Measurements from ENCODE around the gene ZYG11A. TPM values are rescaled to one million over a fixed set of nuclear protein-coding genes. Genes with fewer than 3 reads are reported as not detected.
"Not testable (repeated sequence)": the region's sequence is repeated elsewhere in the genome, so short reads cannot be mapped to it uniquely, and the experiment has no call there.

Gene ZYG11A
- under 0.01 TPM in 2 replicates for total RNA-seq

DNA sequence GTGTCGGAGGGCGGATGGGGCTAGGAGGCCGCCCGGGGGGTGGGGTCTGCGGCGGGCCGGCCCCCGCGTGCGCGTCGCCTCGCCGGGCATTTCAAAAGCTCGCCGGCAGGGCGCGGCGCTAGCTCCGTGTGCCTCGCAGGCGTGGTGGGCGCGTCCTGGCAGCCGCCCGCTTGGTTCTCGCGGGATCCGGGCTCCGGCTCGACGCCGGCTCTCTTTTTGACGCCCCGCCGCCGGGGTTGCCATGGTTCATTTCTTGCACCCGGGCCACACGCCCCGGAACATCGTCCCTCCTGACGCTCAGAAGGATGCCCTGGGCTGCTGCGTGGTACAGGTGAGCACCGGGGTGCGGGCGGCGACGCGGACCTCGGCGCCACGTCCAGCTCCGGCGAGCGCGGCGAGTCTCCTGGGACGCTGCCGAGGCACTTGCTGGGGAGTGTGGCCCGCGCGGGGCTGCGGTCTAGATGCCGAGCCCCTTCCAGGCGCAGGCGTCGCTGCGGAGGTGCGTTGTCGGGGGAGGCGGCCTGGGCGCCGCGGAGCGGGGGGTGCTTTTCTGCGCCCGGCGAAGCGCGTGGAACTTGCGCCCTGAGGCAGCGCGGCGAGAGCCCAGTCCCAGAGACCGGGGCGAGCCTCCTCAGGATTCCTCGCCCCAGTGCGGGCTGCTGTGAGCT, at the start of gene ZYG11A:
ZYG11A (plus strand) TSS at position 118 of the 668 bp plus-strand sequence; CDS start at position 242, 124 bp downstream.
- peak; percentile 63 to 77 for DNase-seq (ENCODE audit: low read depth in 2 of 2)

DNA sequence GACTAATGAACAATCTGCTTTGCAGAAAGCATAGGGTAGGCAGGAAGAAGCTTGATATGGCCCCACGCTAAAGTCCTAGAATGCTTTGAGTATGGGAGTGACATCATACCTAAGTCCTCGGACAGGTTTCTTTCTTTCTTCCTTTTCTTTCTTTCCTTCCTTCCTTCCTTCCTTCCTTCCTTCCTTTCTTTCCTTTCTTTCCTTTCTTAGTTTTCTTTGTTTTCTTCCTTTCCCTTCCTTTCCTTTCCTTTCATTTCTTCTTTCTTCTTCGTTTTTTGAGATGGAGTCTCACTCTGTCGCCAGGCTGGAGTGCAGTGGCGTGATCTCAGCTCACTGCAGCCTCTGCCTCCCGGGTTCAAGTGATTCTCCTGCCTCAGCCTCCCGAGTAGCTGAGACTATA, 48.8 kb upstream of the ZYG11A start:
- DNase-seq (ENCODE audit: low read depth in 2 of 2) = not testable (repeated sequence)

DNA sequence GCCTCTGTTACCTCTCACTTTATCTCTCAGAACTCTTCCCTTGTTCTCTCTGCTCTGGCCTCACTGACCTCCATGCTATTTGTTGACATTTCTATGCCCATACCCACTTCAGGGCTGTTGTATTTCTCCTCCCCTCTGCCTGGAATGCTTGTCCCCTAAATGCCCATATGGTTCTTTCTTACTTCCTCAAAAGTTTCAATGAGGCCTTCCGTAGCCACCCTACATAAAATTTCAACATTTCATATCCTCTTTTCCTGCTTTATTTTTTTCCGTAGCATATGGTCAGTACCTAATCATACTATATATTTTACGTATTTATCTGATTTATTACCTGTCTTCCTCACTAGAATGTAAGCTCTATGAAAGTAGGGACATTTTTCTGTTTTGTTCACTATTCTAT, 47.1 kb upstream of the ZYG11A start:
- DNase-seq (ENCODE audit: low read depth in 2 of 2) = no peak

GRCh38 chr1:52798331-52798730, 44.2 kb upstream of the ZYG11A start:
- DNase-seq (ENCODE audit: low read depth in 2 of 2) = no peak

DNA sequence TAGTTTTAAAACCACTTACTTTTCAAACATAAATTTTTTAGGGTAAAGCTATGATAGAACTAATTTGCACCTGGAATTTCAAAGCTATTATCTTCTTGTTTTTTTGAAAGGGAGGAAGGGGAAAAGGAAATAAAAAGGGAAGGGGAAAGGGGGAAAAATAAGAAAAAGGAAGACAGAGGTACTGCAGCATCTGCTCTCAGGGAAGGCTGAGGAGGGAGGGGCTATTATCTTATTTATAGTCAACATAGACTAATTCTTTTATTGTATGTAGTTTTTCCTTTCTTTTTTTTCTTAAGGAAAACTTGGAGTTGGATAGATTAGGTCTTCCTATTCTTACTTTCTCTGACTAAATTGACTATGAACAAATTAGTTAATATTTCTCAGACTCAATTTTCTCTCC, 41.5 kb upstream of the ZYG11A start:
- no peak for DNase-seq (ENCODE audit: low read depth in 2 of 2)

GRCh38 chr1:52804083-52804482, 38.5 kb upstream of the ZYG11A start:
- not testable (repeated sequence) for DNase-seq (ENCODE audit: low read depth in 2 of 2)

DNA sequence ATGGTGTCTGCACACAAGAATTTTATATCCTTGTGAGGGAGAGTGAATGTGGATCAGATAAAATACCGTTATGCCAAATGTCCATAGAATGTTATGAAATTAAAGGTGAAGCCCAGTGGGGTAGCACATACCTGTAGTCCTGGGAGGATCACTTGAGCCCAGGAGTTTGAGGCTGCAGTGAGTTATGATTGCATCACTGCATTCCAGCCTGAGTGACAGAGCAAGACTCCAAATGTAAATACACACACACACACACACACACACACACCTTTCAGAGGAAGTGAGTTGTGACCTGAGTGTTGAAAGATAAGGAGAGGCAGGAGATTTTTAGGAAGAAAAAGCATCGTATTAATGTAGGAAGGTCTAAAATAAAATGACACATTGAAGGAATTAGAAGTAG, 28.1 kb upstream of the ZYG11A start:
- DNase-seq (ENCODE audit: low read depth in 2 of 2) = no peak

DNA sequence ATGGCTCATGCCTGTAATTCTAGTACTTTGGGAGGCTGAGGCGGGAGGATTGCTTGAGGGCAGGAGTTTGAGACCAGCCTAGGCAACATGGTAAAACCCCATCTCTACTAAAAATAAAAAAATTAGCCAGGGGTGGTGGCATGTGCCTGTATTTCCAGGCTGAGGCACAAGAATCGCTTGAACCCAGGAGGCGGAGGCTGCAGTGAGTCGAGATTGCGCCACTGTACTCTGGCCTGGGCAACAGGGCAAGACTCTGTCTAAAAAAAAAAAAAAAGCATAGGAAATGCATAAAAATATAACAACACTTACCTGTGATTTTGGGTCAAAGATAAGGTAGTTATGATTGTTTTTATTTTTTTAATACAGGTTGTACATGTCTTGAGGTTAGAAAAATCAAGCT, 21.7 kb upstream of the ZYG11A start:
- not testable (repeated sequence) for DNase-seq (ENCODE audit: low read depth in 2 of 2)

DNA sequence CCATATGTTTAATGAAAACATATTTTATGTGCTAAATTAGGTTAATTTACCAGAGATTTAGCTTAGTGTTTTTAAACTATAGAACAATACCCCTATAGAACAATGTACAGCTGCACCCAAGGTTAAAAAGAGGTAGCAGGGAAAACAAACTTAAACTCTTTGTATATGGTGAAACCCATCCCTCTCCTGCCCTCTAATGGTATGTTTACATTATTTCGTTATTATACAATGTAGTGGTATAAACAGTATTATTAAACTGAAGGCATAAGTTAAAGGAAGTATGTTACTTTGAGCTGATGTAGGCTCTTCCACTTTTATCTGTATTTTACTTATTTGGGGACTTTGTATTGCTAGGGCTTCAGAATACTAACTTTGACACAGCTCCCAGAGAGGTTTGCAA, 16.7 kb upstream of the ZYG11A start:
- peak; percentile 11 to 33 for DNase-seq (ENCODE audit: low read depth in 2 of 2)

GRCh38 chr1:52834798-52835197, 7.8 kb upstream of the ZYG11A start:
- no peak for DNase-seq (ENCODE audit: low read depth in 2 of 2)

- DNase-seq (ENCODE audit: low read depth in 2 of 2) = no peak
These were observed 6.5 kb upstream of the ZYG11A start for GRCh38 chr1:52836035-52836434.

DNA sequence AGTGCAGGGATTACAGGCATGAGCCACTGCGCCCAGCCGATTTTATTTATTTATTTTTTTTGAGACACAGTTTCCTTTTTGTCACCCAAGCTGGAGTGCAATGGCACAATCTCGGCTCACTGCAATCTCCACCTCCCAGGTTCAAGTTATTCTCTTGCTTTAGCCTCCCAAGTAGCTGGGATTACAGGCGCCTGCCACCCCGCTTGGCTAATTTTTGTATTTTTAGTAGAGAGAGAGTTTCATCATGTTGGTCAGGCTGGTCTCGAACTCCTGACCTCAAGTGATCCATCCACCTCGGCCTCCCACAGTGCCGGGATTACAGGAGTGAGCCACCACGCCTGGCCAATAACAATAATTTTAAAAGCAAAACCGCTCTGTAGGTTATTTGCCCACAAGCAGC, 3.4 kb upstream of the ZYG11A start:
- DNase-seq (ENCODE audit: low read depth in 2 of 2) = not testable (repeated sequence)

GRCh38 chr1:52845119-52845518, 2.6 kb downstream of the ZYG11A start:
- not testable (repeated sequence) for DNase-seq (ENCODE audit: low read depth in 2 of 2)

GRCh38 chr1:52848423-52848822, 5.9 kb downstream of the ZYG11A start:
- DNase-seq (ENCODE audit: low read depth in 2 of 2) = no peak

DNA sequence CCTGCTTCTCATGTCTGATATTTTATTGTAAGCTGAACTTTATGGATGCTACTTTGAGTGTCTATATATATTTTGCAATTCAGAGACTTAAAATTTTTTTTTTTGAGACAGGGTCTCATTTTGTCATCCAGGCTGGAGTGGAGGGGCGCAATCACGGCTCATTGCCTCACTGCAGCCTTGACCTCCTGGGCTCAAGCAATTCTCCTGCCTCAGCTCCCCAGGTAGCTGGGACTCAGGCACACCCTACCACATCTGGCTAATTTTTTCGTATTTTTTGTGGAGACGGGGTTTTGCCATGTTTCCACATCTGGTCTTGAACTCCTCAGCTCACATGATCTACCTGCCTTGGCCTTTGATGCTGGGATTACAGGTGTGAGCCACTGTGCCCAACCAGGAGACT, 8.4 kb downstream of the ZYG11A start:
- DNase-seq (ENCODE audit: low read depth in 2 of 2) = no peak

DNA sequence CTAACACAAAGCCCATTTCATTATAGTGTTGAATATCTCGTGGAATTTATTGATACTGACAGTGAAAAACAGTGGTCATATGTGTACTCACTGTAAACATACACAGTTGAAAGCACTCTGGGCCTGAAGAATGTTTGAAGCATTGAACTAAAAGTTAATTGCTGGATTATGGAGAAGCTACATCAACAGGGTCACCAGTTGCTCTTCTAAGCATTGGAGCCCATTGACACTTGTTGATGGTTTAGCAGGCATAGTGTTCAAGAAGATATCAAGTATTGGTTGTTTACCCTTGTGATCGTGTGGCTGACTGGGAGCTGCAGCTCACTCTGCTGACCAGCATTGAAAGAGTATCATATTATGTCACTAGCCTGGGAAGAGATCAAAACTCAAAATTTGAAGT, 10.3 kb downstream of the ZYG11A start:
- DNase-seq (ENCODE audit: low read depth in 2 of 2) = no peak

GRCh38 chr1:52855584-52855983, 13.0 kb downstream of the ZYG11A start:
- DNase-seq (ENCODE audit: low read depth in 2 of 2) = no peak

GRCh38 chr1:52856026-52856425, 13.5 kb downstream of the ZYG11A start:
- no peak for DNase-seq (ENCODE audit: low read depth in 2 of 2)

GRCh38 chr1:52857443-52857842, 14.9 kb downstream of the ZYG11A start:
- DNase-seq (ENCODE audit: low read depth in 2 of 2) = no peak

DNA sequence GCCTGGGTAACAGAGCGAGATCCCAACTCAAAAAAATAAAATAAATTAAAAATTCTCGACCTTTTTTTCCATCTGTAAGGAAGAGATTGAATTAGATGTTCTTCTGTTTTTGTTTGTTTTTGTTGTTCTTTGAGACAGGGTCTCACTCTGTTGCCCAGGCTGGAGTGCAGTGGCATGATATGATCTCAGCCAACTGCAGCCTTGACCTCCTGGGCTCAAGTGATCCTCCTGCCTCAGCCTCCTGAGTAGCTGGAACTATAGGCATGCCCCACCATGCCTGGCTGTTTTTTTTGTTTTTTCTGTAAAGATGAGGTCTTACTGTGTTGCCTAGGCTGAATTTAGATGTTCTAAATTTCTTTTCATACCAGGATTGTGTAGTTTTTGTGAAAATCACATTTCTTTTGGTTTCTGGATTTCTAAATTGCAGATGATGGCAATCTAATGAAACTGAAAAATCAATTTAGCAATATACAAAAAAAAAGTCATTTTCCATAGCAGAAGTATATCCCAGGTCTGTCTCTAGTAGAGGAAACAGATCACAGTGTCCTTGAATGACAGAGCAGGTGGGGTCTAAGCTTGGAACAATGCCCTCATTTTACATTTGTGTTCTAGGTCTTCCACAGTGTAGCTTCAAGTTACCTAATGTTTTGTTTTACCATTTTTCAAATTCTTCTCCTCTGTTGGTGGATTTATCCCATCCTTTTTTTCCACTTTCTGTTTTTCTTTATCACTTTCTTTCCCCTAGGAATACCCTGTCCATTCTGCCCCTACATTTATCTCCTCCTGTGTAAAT, 20.3 kb downstream of the ZYG11A start:
- DNase-seq (ENCODE audit: low read depth in 2 of 2) = no peak

- DNase-seq (ENCODE audit: low read depth in 2 of 2) = no peak
These were observed 24.7 kb downstream of the ZYG11A start for GRCh38 chr1:52867087-52867863.

DNA sequence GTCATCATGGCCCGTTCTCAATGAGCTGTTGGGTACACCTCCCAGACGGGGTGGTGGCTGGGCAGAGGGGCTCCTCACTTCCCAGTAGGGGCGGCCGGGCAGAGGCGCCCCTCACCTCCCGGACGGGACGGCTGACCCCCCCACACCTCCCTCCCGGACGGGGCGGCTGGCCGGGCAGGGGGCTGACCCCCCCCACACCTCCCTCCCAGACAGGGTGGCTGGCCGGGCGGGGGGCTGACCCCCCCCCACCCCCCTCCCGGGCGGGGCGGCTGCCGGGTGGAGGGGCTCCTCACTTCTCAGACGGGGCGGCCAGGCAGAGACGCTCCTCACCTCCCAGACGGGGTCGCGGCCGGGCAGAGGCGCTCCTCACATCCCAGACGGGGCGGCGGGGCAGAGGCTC, 27.2 kb downstream of the ZYG11A start:
- not testable (repeated sequence) for DNase-seq (ENCODE audit: low read depth in 2 of 2)
